ENCODE results near the gene PEPD. TPM values are rescaled to one million over a fixed set of nuclear protein-coding genes. Genes with fewer than 3 reads are reported as not detected.
A peak's percentile ranks its signal among the peaks of the same experiment; 100 is the strongest.

Gene PEPD
- total RNA-seq, 1 donor, result 87.9 TPM

- Histone ChIP-seq H2AFZ (ENCODE audit: low read length) (peak overlapping the region; percentile 5), H3K4me1 (ENCODE audit: insufficient read depth, low read length) (peaks cover 28% of the 10 kb centered on the region), H3K4me3 (ENCODE audit: insufficient read depth, low read length) (peak overlapping the region; percentile 88), H3K4me2 (ENCODE audit: insufficient read depth, low read length) (peak overlapping the region; percentile 79), H3K9me3 (ENCODE audit: low read depth, low read length) (no peaks in the 10 kb centered on the region), H3K27me3 (ENCODE audit: insufficient read depth, low read length) (no peaks in the 10 kb centered on the region), H3K36me3 (ENCODE audit: insufficient read depth, low read length) (peaks cover 3% of the 10 kb centered on the region), H3K27ac (ENCODE audit: low read depth, low read length) (peak overlapping the region; percentile 67), H4K20me1 (ENCODE audit: insufficient read depth, low read length) (peaks cover 50% of the 10 kb centered on the region), H3K79me2 (ENCODE audit: insufficient read depth, low read length) (peaks cover 57% of the 10 kb centered on the region)
- TF ChIP-seq, protein P1, sequence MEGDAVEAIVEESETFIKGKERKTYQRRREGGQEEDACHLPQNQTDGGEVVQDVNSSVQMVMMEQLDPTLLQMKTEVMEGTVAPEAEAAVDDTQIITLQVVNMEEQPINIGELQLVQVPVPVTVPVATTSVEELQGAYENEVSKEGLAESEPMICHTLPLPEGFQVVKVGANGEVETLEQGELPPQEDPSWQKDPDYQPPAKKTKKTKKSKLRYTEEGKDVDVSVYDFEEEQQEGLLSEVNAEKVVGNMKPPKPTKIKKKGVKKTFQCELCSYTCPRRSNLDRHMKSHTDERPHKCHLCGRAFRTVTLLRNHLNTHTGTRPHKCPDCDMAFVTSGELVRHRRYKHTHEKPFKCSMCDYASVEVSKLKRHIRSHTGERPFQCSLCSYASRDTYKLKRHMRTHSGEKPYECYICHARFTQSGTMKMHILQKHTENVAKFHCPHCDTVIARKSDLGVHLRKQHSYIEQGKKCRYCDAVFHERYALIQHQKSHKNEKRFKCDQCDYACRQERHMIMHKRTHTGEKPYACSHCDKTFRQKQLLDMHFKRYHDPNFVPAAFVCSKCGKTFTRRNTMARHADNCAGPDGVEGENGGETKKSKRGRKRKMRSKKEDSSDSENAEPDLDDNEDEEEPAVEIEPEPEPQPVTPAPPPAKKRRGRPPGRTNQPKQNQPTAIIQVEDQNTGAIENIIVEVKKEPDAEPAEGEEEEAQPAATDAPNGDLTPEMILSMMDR (IDR thresholded peaks at IDR 0.05; ENCODE audit: extremely low read depth, low read depth, low read length), result no peak
- peak; percentile 67 for DNase-seq (ENCODE audit: insufficient read length, low spot score, missing footprints)
Observed at GRCh38 chr19:33374236-33374714, 147.3 kb downstream of the PEPD start.

- Histone ChIP-seq H4K20me1 (ENCODE audit: insufficient read depth, low read length) (peaks cover 44% of the 10 kb centered on the region), H2AFZ (ENCODE audit: low read length) (peak within 1 kb of the TSS; percentile 98), H3K4me1 (ENCODE audit: insufficient read depth, low read length) (peaks cover 28% of the 10 kb centered on the region), H3K9me3 (ENCODE audit: low read depth, low read length) (no peaks in the 10 kb centered on the region), H3K79me2 (ENCODE audit: insufficient read depth, low read length) (peaks cover 51% of the 10 kb centered on the region), H3K36me3 (ENCODE audit: insufficient read depth, low read length) (no peaks in the 10 kb centered on the region), H3K4me2 (ENCODE audit: insufficient read depth, low read length) (peak within 1 kb of the TSS; percentile 85), H3K27ac (ENCODE audit: low read depth, low read length) (peak within 1 kb of the TSS; percentile 67), H3K27me3 (ENCODE audit: insufficient read depth, low read length) (no peaks in the 10 kb centered on the region), H3K4me3 (ENCODE audit: insufficient read depth, low read length) (peak within 1 kb of the TSS; percentile 88)
- TF ChIP-seq, protein P1 (IDR thresholded peaks at IDR 0.05; ENCODE audit: extremely low read depth, low read depth, low read length), result no peak
- DNase-seq (ENCODE audit: insufficient read length, low spot score, missing footprints), result peak; percentile 100
Observed at GRCh38 chr19:33373453-33374235, 147.9 kb downstream of the PEPD start, which contains the start of gene CEBPG. CEBPG (plus strand) TSS chr19:33373709; CDS start chr19:33379240, 5,531 bp downstream.

DNA sequence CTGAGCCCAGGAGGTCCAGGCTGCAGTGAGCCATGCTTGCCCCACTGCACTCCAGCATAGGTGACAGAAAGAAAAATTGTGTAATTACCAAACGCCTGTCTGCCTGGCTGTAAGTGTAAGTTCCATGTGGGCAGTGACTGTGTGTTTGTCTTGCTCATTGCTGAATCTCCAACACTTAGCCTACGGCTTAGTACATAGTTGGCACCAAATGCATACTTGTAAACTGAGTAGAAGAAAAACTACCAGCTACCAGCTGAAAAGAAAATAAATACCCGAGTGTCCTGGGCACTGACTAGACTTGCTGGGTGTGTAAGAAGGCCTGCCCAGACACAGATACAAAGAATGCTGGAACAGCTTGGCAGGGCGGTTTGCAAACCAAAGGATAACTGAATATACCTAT, 150.8 kb downstream of the PEPD start:
- DNase-seq (ENCODE audit: insufficient read length, low spot score, missing footprints), result peak; percentile 58
- Histone ChIP-seq H4K20me1 (ENCODE audit: insufficient read depth, low read length) (peaks cover 17% of the 10 kb centered on the region), H2AFZ (ENCODE audit: low read length) (no peak overlapping the region), H3K4me3 (ENCODE audit: insufficient read depth, low read length) (no peak overlapping the region), H3K36me3 (ENCODE audit: insufficient read depth, low read length) (no peaks in the 10 kb centered on the region), H3K79me2 (ENCODE audit: insufficient read depth, low read length) (peaks cover 22% of the 10 kb centered on the region), H3K27ac (ENCODE audit: low read depth, low read length) (no peak overlapping the region), H3K4me2 (ENCODE audit: insufficient read depth, low read length) (no peak overlapping the region), H3K9me3 (ENCODE audit: low read depth, low read length) (no peaks in the 10 kb centered on the region), H3K27me3 (ENCODE audit: insufficient read depth, low read length) (peaks cover 6% of the 10 kb centered on the region), H3K4me1 (ENCODE audit: insufficient read depth, low read length) (peaks cover 25% of the 10 kb centered on the region)
- TF ChIP-seq, protein P1 (IDR thresholded peaks at IDR 0.05; ENCODE audit: extremely low read depth, low read depth, low read length), result no peak

Measured in osteoblast (primary cell).